ENCODE data around the gene CFAP97D2. TPM values are rescaled to one million over a fixed set of nuclear protein-coding genes. Genes with fewer than 3 reads are reported as not detected.

CFAP97D2 gene
- polyA plus RNA-seq, 1 donor from 2014 or later: not detected

DNA sequence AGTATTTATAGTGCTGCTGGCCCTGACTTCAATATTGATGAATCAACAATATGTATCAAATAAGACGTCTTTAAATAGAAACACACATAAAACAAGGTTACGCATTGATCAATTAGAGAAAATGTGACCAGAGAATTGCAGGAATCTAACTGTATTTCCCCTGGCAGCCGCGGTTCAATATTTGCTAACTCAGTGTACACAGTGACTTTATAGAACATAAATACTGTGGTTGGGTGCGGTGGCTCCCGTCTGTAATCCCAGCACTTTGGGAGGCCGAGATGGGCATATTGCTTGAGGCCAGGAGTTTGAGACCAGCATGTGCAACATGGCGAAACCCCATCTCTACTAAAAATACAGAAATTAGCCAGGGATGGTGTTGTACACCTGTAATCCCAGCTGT, 79.5 kb downstream of the CFAP97D2 start:
- Histone ChIP-seq H3F3A (ENCODE audit: insufficient read depth, low read length, poor library complexity, severe bottlenecking) (no peaks in the 10 kb centered on the region), H3K9me2 (ENCODE audit: insufficient read depth, low read length) (no peaks in the 10 kb centered on the region), H3K9me3 (ENCODE audit: low read length) (no peaks in the 10 kb centered on the region), H3K36me3 (ENCODE audit: insufficient read depth, low read length) (peaks cover 6% of the 10 kb centered on the region), H2AFZ (ENCODE audit: low read depth, low read length) (no peak overlapping the region), H3K27ac (ENCODE audit: low read length) (no peak overlapping the region), H4K20me1 (ENCODE audit: insufficient read depth) (no peaks in the 10 kb centered on the region), H3K4me3 (ENCODE audit: low read length) (no peak overlapping the region), H3K4me2 (ENCODE audit: low read length) (no peak overlapping the region), H3K79me2 (replicated peaks; ENCODE audit: insufficient read depth, low read length) (no peaks in the 10 kb centered on the region), H3K9ac (ENCODE audit: low read length) (no peak overlapping the region), H3K27me3 (ENCODE audit: insufficient read depth, low read depth, low read length) (no peaks in the 10 kb centered on the region)
- TF ChIP-seq, protein P1, sequence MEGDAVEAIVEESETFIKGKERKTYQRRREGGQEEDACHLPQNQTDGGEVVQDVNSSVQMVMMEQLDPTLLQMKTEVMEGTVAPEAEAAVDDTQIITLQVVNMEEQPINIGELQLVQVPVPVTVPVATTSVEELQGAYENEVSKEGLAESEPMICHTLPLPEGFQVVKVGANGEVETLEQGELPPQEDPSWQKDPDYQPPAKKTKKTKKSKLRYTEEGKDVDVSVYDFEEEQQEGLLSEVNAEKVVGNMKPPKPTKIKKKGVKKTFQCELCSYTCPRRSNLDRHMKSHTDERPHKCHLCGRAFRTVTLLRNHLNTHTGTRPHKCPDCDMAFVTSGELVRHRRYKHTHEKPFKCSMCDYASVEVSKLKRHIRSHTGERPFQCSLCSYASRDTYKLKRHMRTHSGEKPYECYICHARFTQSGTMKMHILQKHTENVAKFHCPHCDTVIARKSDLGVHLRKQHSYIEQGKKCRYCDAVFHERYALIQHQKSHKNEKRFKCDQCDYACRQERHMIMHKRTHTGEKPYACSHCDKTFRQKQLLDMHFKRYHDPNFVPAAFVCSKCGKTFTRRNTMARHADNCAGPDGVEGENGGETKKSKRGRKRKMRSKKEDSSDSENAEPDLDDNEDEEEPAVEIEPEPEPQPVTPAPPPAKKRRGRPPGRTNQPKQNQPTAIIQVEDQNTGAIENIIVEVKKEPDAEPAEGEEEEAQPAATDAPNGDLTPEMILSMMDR (IDR thresholded peaks at IDR 0.05; ENCODE audit: poor library complexity, severe bottlenecking): no peak
- no peak for TF ChIP-seq EZH2 (IDR thresholded peaks at IDR 0.05; ENCODE audit: borderline replicate concordance, insufficient read depth, low read length, poor library complexity, severe bottlenecking)
- no peak for TF ChIP-seq RAD21 (conservative IDR thresholded peaks at IDR 0.05)
- TF ChIP-seq, protein P2, sequence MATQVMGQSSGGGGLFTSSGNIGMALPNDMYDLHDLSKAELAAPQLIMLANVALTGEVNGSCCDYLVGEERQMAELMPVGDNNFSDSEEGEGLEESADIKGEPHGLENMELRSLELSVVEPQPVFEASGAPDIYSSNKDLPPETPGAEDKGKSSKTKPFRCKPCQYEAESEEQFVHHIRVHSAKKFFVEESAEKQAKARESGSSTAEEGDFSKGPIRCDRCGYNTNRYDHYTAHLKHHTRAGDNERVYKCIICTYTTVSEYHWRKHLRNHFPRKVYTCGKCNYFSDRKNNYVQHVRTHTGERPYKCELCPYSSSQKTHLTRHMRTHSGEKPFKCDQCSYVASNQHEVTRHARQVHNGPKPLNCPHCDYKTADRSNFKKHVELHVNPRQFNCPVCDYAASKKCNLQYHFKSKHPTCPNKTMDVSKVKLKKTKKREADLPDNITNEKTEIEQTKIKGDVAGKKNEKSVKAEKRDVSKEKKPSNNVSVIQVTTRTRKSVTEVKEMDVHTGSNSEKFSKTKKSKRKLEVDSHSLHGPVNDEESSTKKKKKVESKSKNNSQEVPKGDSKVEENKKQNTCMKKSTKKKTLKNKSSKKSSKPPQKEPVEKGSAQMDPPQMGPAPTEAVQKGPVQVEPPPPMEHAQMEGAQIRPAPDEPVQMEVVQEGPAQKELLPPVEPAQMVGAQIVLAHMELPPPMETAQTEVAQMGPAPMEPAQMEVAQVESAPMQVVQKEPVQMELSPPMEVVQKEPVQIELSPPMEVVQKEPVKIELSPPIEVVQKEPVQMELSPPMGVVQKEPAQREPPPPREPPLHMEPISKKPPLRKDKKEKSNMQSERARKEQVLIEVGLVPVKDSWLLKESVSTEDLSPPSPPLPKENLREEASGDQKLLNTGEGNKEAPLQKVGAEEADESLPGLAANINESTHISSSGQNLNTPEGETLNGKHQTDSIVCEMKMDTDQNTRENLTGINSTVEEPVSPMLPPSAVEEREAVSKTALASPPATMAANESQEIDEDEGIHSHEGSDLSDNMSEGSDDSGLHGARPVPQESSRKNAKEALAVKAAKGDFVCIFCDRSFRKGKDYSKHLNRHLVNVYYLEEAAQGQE (IDR thresholded peaks at IDR 0.05; ENCODE audit: borderline replicate concordance): no peak
- TF ChIP-seq TAF1 (IDR thresholded peaks at IDR 0.05; ENCODE audit: low read depth): no peak
- TF ChIP-seq MXI1 (conservative IDR thresholded peaks at IDR 0.05; ENCODE audit: poor library complexity, severe bottlenecking): no peak
- TF ChIP-seq EP300 (conservative IDR thresholded peaks at IDR 0.05; ENCODE audit: poor library complexity, severe bottlenecking): no peak
- TF ChIP-seq POLR2AphosphoS5 (IDR thresholded peaks at IDR 0.05): no peak
- TF ChIP-seq SMC3 (conservative IDR thresholded peaks at IDR 0.05; ENCODE audit: poor library complexity): no peak

GRCh38 chr13:114259374-114259773, 80.3 kb downstream of the CFAP97D2 start:
- Histone ChIP-seq H2AFZ (ENCODE audit: low read depth, low read length) (no peak overlapping the region), H3K9ac (ENCODE audit: low read length) (no peak overlapping the region), H3K9me3 (ENCODE audit: low read length) (no peaks in the 10 kb centered on the region), H3K4me3 (ENCODE audit: low read length) (no peak overlapping the region), H4K20me1 (ENCODE audit: insufficient read depth) (no peaks in the 10 kb centered on the region), H3F3A (ENCODE audit: insufficient read depth, low read length, poor library complexity, severe bottlenecking) (no peaks in the 10 kb centered on the region), H3K27me3 (ENCODE audit: insufficient read depth, low read depth, low read length) (no peaks in the 10 kb centered on the region), H3K4me2 (ENCODE audit: low read length) (no peak overlapping the region), H3K9me2 (ENCODE audit: insufficient read depth, low read length) (no peaks in the 10 kb centered on the region), H3K27ac (ENCODE audit: low read length) (no peak overlapping the region), H3K36me3 (ENCODE audit: insufficient read depth, low read length) (peaks cover 9% of the 10 kb centered on the region), H3K79me2 (replicated peaks; ENCODE audit: insufficient read depth, low read length) (no peaks in the 10 kb centered on the region)
- TF ChIP-seq EZH2 (IDR thresholded peaks at IDR 0.05; ENCODE audit: borderline replicate concordance, insufficient read depth, low read length, poor library complexity, severe bottlenecking): no peak

DNA sequence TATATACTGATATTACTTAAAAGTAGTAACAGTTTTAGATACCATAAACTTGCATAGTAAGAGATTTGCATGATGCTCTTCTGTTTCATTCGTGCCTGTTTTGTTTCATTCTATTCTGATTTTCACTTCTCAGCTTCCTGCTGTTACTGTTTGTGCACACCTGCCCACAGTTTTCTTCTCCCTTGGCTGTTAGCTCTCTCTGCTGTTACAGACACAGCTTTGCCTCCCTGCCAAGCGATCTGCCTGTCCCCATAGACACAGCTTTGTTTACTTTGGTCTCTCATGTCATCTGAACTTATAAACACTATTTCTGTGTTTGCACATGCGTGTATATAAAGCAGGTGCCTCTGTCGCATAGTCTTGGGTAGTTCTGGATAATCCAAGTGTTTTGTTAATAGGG, 80.9 kb downstream of the CFAP97D2 start:
- H3F3A ChIP-seq (ENCODE audit: insufficient read depth, low read length, poor library complexity, severe bottlenecking): no peaks in the 10 kb centered on the region
- no peak overlapping the region for H3K9ac ChIP-seq (ENCODE audit: low read length)
- H3K9me2 ChIP-seq (ENCODE audit: insufficient read depth, low read length): no peaks in the 10 kb centered on the region
- H4K20me1 ChIP-seq (ENCODE audit: insufficient read depth): no peaks in the 10 kb centered on the region
- H3K4me3 ChIP-seq (ENCODE audit: low read length): no peak overlapping the region
- TF ChIP-seq TAF1 (IDR thresholded peaks at IDR 0.05; ENCODE audit: low read depth) (no peak), RAD21 (conservative IDR thresholded peaks at IDR 0.05) (no peak), EZH2 (IDR thresholded peaks at IDR 0.05; ENCODE audit: borderline replicate concordance, insufficient read depth, low read length, poor library complexity, severe bottlenecking) (no peak), POLR2AphosphoS5 (IDR thresholded peaks at IDR 0.05) (no peak), EP300 (conservative IDR thresholded peaks at IDR 0.05; ENCODE audit: poor library complexity, severe bottlenecking) (no peak), MXI1 (conservative IDR thresholded peaks at IDR 0.05; ENCODE audit: poor library complexity, severe bottlenecking) (no peak)
- TF ChIP-seq, protein P1 (IDR thresholded peaks at IDR 0.05; ENCODE audit: poor library complexity, severe bottlenecking): no peak
- TF ChIP-seq, protein P2 (IDR thresholded peaks at IDR 0.05; ENCODE audit: borderline replicate concordance): no peak
- no peaks in the 10 kb centered on the region for H3K9me3 ChIP-seq (ENCODE audit: low read length)
- H3K79me2 ChIP-seq (replicated peaks; ENCODE audit: insufficient read depth, low read length): no peaks in the 10 kb centered on the region
- no peaks in the 10 kb centered on the region for H3K27me3 ChIP-seq (ENCODE audit: insufficient read depth, low read depth, low read length)
- H3K36me3 ChIP-seq (ENCODE audit: insufficient read depth, low read length): peaks cover 9% of the 10 kb centered on the region
- H2AFZ ChIP-seq (ENCODE audit: low read depth, low read length): no peak overlapping the region
- no peak overlapping the region for H3K27ac ChIP-seq (ENCODE audit: low read length)
- no peak overlapping the region for H3K4me2 ChIP-seq (ENCODE audit: low read length)

Measured in neural cell (in vitro differentiated cells).